ENCODE results near the gene IQCE. TPM values are rescaled to one million over a fixed set of nuclear protein-coding genes. Genes with fewer than 3 reads are reported as not detected.

The IQCE gene
- total and polyA plus RNA-seq, 2 donors (not counting 1 experiment from before 2014, with no cell fraction given), result 5.3 to 8.3 TPM

DNA sequence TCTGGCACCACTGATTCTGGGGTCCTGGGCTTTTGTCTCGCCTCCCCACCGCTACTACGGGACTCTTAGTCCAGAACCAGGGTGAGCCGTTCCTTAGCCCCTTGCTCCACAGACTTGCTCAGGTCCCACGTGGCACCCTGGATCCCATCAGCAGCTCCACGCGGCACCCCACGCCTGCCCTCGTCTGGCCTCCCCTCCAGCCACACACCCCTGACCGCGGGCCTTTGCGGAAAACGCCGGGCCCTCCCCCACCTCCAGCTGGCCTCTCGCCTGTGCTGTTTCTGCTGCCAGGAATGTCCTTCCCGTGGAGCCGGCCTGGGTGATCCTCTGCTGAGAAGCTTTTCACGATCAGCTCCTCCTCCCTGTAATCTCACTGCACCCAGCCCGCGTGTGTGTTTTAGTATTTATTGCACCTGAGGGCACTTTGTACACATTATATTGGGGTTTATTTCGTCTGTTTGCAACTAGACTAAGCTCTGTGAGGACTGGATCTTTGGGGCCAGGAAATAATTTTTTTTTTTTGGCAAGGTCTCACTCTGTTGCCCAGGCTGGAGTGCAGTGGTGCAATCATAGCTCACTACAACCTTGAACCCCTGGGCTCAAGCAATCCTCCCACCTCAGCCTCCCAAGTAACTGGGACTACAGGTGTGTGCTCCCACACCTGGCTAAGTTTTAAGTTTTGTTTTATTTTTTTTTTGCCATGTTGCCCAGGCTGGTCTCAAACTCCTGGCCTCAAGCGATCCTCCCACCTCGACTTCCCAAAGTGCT, 62.5 kb downstream of the IQCE start:
- no peak overlapping the region for H3K4me3 ChIP-seq (replicated peaks in 1 of 4; ENCODE audit: control extremely low read depth in 1 of 4, insufficient read depth in 1 of 4, low read depth in 3 of 4, low read length in 4 of 4)
- H4K20me1 ChIP-seq (ENCODE audit: control insufficient read depth, extremely low read depth, insufficient read depth, low read length), result no peaks in the 10 kb centered on the region
- TF ChIP-seq, protein P1, sequence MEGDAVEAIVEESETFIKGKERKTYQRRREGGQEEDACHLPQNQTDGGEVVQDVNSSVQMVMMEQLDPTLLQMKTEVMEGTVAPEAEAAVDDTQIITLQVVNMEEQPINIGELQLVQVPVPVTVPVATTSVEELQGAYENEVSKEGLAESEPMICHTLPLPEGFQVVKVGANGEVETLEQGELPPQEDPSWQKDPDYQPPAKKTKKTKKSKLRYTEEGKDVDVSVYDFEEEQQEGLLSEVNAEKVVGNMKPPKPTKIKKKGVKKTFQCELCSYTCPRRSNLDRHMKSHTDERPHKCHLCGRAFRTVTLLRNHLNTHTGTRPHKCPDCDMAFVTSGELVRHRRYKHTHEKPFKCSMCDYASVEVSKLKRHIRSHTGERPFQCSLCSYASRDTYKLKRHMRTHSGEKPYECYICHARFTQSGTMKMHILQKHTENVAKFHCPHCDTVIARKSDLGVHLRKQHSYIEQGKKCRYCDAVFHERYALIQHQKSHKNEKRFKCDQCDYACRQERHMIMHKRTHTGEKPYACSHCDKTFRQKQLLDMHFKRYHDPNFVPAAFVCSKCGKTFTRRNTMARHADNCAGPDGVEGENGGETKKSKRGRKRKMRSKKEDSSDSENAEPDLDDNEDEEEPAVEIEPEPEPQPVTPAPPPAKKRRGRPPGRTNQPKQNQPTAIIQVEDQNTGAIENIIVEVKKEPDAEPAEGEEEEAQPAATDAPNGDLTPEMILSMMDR (conservative IDR thresholded peaks at IDR 0.05 in 1 of 2, IDR thresholded peaks at IDR 0.05 in 1 of 2; ENCODE audit: low read depth in 1 of 2, low read length in 2 of 2), result no peak
- TF ChIP-seq EZH2 (IDR thresholded peaks at IDR 0.05; ENCODE audit: low read length, missing control alignments), result no peak

DNA sequence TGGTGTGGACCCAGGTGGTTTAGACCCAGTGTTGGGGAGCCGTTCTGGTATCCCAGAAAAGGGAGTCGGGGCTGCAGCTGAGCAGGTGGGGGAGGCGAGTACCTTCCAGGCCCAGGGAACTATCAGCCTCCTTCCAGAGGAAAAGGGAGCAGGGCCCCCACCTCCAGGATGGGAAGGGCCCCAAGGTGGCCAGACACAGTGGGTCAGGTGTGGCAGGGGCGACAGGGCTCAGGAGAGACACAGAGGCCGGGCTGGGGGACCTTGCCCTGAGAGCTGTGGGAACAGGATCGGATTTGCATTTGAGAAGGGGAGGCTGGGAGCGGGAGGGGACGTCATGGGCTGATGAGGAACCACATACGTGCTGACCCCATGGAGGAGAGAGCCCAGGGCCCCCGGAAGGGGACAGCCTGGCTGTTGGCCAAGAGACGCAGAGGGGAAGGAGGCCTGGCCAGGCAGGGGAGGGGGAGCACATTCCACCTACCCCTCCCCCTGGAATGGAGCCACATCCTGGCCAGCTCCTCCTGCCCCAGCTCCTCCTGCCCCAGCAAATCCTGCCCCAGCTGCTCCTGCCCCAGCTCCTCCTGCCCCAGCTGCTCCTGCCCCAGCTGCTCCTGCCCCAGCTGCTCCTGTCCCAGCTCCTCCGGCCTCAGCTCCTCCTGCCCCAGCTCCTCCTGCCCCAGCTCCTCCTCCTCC, 63.3 kb downstream of the IQCE start:
- no peak for TF ChIP-seq EZH2 (IDR thresholded peaks at IDR 0.05; ENCODE audit: low read length, missing control alignments)
- TF ChIP-seq, protein P1 (conservative IDR thresholded peaks at IDR 0.05 in 1 of 2, IDR thresholded peaks at IDR 0.05 in 1 of 2; ENCODE audit: low read depth in 1 of 2, low read length in 2 of 2), result no peak
- Histone ChIP-seq H3K4me1 (ENCODE audit: control insufficient read depth, extremely low read depth, insufficient read depth, low read length) (peaks cover 18% of the 10 kb centered on the region), H3K27ac (ENCODE audit: insufficient read depth, low read length) (no peak overlapping the region), H3K9ac (ENCODE audit: insufficient read depth, low read length) (no peak overlapping the region), H3K79me2 (ENCODE audit: control insufficient read depth, insufficient read depth, low read length) (no peaks in the 10 kb centered on the region), H3K4me2 (ENCODE audit: extremely low read depth, insufficient read depth, low read length) (no peak overlapping the region), H3K9me3 (ENCODE audit: control insufficient read depth, insufficient read depth, low read depth, low read length) (no peaks in the 10 kb centered on the region), H4K20me1 (ENCODE audit: control insufficient read depth, extremely low read depth, insufficient read depth, low read length) (no peaks in the 10 kb centered on the region), H2AFZ (ENCODE audit: low read length) (no peak overlapping the region), H3K4me3 (replicated peaks in 1 of 4; ENCODE audit: control extremely low read depth in 1 of 4, insufficient read depth in 1 of 4, low read depth in 3 of 4, low read length in 4 of 4) (no peak overlapping the region), H3K36me3 (ENCODE audit: control insufficient read depth, insufficient read depth, low read length) (no peaks in the 10 kb centered on the region), H3K27me3 (ENCODE audit: control insufficient read depth, insufficient read depth, low read length) (no peaks in the 10 kb centered on the region)
- peak in 1 of 2 donors; percentile 10 for DNase-seq (ENCODE audit: low read depth in 2 of 2)

More for the DNA sequence above, 62.5 kb downstream of the IQCE start:
- no peak overlapping the region for H3K9ac ChIP-seq (ENCODE audit: insufficient read depth, low read length)
- no peak overlapping the region for H3K4me2 ChIP-seq (ENCODE audit: extremely low read depth, insufficient read depth, low read length)
- peaks cover 21% of the 10 kb centered on the region for H3K4me1 ChIP-seq (ENCODE audit: control insufficient read depth, extremely low read depth, insufficient read depth, low read length)
- no peaks in the 10 kb centered on the region for H3K27me3 ChIP-seq (ENCODE audit: control insufficient read depth, insufficient read depth, low read length)
- no peaks in the 10 kb centered on the region for H3K9me3 ChIP-seq (ENCODE audit: control insufficient read depth, insufficient read depth, low read depth, low read length)
- H3K36me3 ChIP-seq (ENCODE audit: control insufficient read depth, insufficient read depth, low read length), result no peaks in the 10 kb centered on the region
- no peak overlapping the region for H3K27ac ChIP-seq (ENCODE audit: insufficient read depth, low read length)
- H2AFZ ChIP-seq (ENCODE audit: low read length), result no peak overlapping the region
- no peaks in the 10 kb centered on the region for H3K79me2 ChIP-seq (ENCODE audit: control insufficient read depth, insufficient read depth, low read length)
- DNase-seq (ENCODE audit: low read depth in 2 of 2), result peak; percentile 70 to 73

DNA sequence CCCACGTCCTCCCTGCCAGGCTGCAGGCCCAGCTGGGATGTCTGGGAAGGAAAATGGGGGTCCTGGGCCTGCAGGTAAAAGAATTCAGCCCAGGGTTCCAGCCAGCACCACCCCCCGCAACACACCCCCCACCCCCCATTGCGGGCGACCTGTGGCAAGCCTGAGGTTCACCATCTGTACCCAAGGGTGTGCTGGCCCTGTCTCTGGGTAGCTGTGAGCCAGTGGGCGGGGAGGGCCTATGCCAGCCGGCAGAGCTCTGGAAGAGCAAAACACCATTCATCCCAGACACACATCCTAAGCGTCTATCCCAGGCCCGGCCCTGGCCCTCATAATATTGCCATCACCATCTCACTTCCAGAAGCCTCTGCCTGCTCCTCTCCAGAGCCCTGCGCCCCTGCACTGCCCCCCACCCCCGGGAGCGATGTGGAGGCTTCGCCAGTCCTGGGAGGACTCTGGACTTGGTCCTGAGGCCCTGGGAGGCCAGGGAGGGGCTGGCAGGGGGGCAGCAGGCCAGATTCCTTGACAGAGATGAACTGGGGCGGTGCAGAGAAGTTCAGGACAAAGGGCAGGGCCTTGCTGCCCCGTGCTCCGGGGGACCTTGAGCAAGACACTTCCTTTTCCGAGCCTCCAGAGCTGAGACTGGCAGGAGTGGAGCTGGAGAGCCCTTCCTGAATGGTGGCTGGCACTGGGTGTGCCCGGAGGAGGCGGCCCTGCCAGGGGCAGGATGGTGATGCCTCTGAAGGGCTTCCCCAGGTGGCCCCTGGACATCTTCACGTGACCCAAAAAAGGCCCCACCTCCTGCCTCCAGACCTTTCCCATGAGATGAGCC, 64.3 kb downstream of the IQCE start:
- Histone ChIP-seq H3K4me3 (replicated peaks in 1 of 4; ENCODE audit: control extremely low read depth in 1 of 4, insufficient read depth in 1 of 4, low read depth in 3 of 4, low read length in 4 of 4) (no peak overlapping the region), H3K4me2 (ENCODE audit: extremely low read depth, insufficient read depth, low read length) (no peak overlapping the region), H2AFZ (ENCODE audit: low read length) (no peak overlapping the region), H3K4me1 (ENCODE audit: control insufficient read depth, extremely low read depth, insufficient read depth, low read length) (peaks cover 13% of the 10 kb centered on the region), H3K9me3 (ENCODE audit: control insufficient read depth, insufficient read depth, low read depth, low read length) (no peaks in the 10 kb centered on the region), H3K79me2 (ENCODE audit: control insufficient read depth, insufficient read depth, low read length) (no peaks in the 10 kb centered on the region), H3K36me3 (ENCODE audit: control insufficient read depth, insufficient read depth, low read length) (no peaks in the 10 kb centered on the region), H3K27ac (ENCODE audit: insufficient read depth, low read length) (no peak overlapping the region), H4K20me1 (ENCODE audit: control insufficient read depth, extremely low read depth, insufficient read depth, low read length) (no peaks in the 10 kb centered on the region), H3K9ac (ENCODE audit: insufficient read depth, low read length) (no peak overlapping the region), H3K27me3 (ENCODE audit: control insufficient read depth, insufficient read depth, low read length) (no peaks in the 10 kb centered on the region)
- DNase-seq (ENCODE audit: low read depth in 2 of 2), result no peak
- TF ChIP-seq EZH2 (IDR thresholded peaks at IDR 0.05; ENCODE audit: low read length, missing control alignments), result no peak
- TF ChIP-seq, protein P1 (conservative IDR thresholded peaks at IDR 0.05 in 1 of 2, IDR thresholded peaks at IDR 0.05 in 1 of 2; ENCODE audit: low read depth in 1 of 2, low read length in 2 of 2), result no peak
